ENCODE data around the gene HNRNPH1.
"Not testable (repeated sequence)": the region's sequence is repeated elsewhere in the genome, so short reads cannot be mapped to it uniquely, and the experiment has no call there.

Gene HNRNPH1

GRCh38 chr5:179623003-179623905, at the start of gene HNRNPH1:
HNRNPH1 (minus strand) TSS chr5:179623671; CDS start chr5:179623133, 538 bp downstream.
- peak; percentile 100 for DNase-seq

- DNase-seq: peak; percentile 84
Measured at GRCh38 chr5:179668391-179668790, 44.9 kb upstream of the HNRNPH1 start.

- not testable (repeated sequence) for DNase-seq
Measured at GRCh38 chr5:179661647-179662046, 38.2 kb upstream of the HNRNPH1 start.

- peak; percentile 62 for DNase-seq
Measured at GRCh38 chr5:179658179-179658856, 34.8 kb upstream of the HNRNPH1 start.

GRCh38 chr5:179657302-179658178, 34.1 kb upstream of the HNRNPH1 start:
- DNase-seq: not testable (repeated sequence)

- DNase-seq: peak; percentile 37
Measured at GRCh38 chr5:179653135-179653534, 29.7 kb upstream of the HNRNPH1 start.

- DNase-seq: not testable (repeated sequence)
Measured at GRCh38 chr5:179650245-179650644, 26.8 kb upstream of the HNRNPH1 start.

- not testable (repeated sequence) for DNase-seq
Measured at GRCh38 chr5:179649166-179649703, 25.8 kb upstream of the HNRNPH1 start.

- no peak for DNase-seq
Measured at GRCh38 chr5:179648410-179648809, 24.9 kb upstream of the HNRNPH1 start.

- DNase-seq: not testable (repeated sequence)
Measured at GRCh38 chr5:179644766-179645165, 21.3 kb upstream of the HNRNPH1 start.

GRCh38 chr5:179643141-179643920, 19.9 kb upstream of the HNRNPH1 start:
- not testable (repeated sequence) for DNase-seq

GRCh38 chr5:179642626-179643025, 19.2 kb upstream of the HNRNPH1 start:
- DNase-seq: not testable (repeated sequence)

GRCh38 chr5:179641745-179642144, 18.3 kb upstream of the HNRNPH1 start:
- not testable (repeated sequence) for DNase-seq

- not testable (repeated sequence) for DNase-seq
Measured at GRCh38 chr5:179639296-179639695, 15.8 kb upstream of the HNRNPH1 start.

GRCh38 chr5:179634370-179635172, 11.1 kb upstream of the HNRNPH1 start:
- DNase-seq: not testable (repeated sequence)

GRCh38 chr5:179633501-179634369, 10.3 kb upstream of the HNRNPH1 start:
- DNase-seq: not testable (repeated sequence)

GRCh38 chr5:179624841-179625271, 1.4 kb upstream of the HNRNPH1 start:
- DNase-seq: no peak

GRCh38 chr5:179623906-179624741, 653 bp upstream of the HNRNPH1 start:
- peak; percentile 85 for DNase-seq

Measured in hematopoietic multipotent progenitor cell treated with erythropoietin and hydrocortisone succinate and interleukin-3 and kit ligand, for 4 days (in vitro differentiated cells).